Fibroblast of lung (primary cell): Measurements from ENCODE around the gene DHDDS. TPM values are rescaled to one million over a fixed set of nuclear protein-coding genes. Genes with fewer than 3 reads are reported as not detected.
A peak's percentile ranks its signal among the peaks of the same experiment; 100 is the strongest.
"Not testable (repeated sequence)": the region's sequence is repeated elsewhere in the genome, so short reads cannot be mapped to it uniquely, and the experiment has no call there.

Experiments
- DNase-seq, 2 donors: peaks; one replicate each; pipeline versions ENCODE4 v3.0.0 to v3.0.0-alpha.2; 2010; ENCODE audit warnings: low read depth in 2 of 2
- H2AFZ ChIP-seq: 2 replicates; pipeline ENCODE4 v1.5.1; 2012; ENCODE audit warnings: low read length, control low read depth, inconsistent platforms
- H3K27ac ChIP-seq: 2 replicates; pipeline ENCODE4 v1.5.1; 2011; ENCODE audit warnings: low read length, control low read depth; ENCODE audit not compliant: insufficient read depth
- H3K27me3 ChIP-seq: 2 replicates; pipeline ENCODE4 v1.5.1; 2011; ENCODE audit warnings: mild to moderate bottlenecking, low read length; ENCODE audit not compliant: control insufficient read depth, insufficient read depth
- H3K36me3 ChIP-seq: 2 replicates; pipeline ENCODE4 v1.5.1; 2011; ENCODE audit warnings: low read length; ENCODE audit not compliant: control insufficient read depth, insufficient read depth
- H3K4me1 ChIP-seq: 2 replicates; pipeline ENCODE4 v1.5.1; 2011; ENCODE audit warnings: low read length; ENCODE audit not compliant: control insufficient read depth, insufficient read depth; ENCODE audit errors: extremely low read depth
- H3K4me2 ChIP-seq: 2 replicates; pipeline ENCODE4 v1.5.1; 2011; ENCODE audit warnings: low read length, control low read depth; ENCODE audit not compliant: insufficient read depth; ENCODE audit errors: extremely low read depth
- H3K4me3 ChIP-seq, 4 experiments: fragments of 200-600 bp in 1 of 4; sonication (generic) in 1 of 4; replicated peaks in 1 of 4; 2 replicates each; pipeline ENCODE4 v1.5.1; 2011 to 2016; ENCODE audit warnings: low read length in 4 of 4, low read depth in 3 of 4, mild to moderate bottlenecking in 3 of 4, control low read depth in 2 of 4, inconsistent platforms in 1 of 4, mixed read lengths in 1 of 4; ENCODE audit not compliant: insufficient read depth in 1 of 4; ENCODE audit errors: control extremely low read depth in 1 of 4
- H3K79me2 ChIP-seq: 2 replicates; pipeline ENCODE4 v1.5.1; 2012; ENCODE audit warnings: mild to moderate bottlenecking, low read length, inconsistent platforms; ENCODE audit not compliant: control insufficient read depth, insufficient read depth
- H3K9ac ChIP-seq: 2 replicates; pipeline ENCODE4 v1.5.1; 2011; ENCODE audit warnings: mild to moderate bottlenecking, low read length, control low read depth; ENCODE audit not compliant: insufficient read depth
- H3K9me3 ChIP-seq: 2 replicates; pipeline ENCODE4 v1.5.1; 2012; ENCODE audit warnings: low read depth, low read length; ENCODE audit not compliant: control insufficient read depth, insufficient read depth
- H4K20me1 ChIP-seq: 2 replicates; pipeline ENCODE4 v1.5.1; 2011; ENCODE audit warnings: low read length; ENCODE audit not compliant: control insufficient read depth, insufficient read depth; ENCODE audit errors: extremely low read depth
- EZH2 ChIP-seq: IDR thresholded peaks from 2 replicates; pipeline ENCODE4 v1.5.1; 2012; ENCODE audit warnings: low read length, control low read depth, mild to moderate bottlenecking; ENCODE audit errors: missing control alignments
- polyA plus RNA-seq, 2 donors: library from polyadenylated mRNA; depleted of rRNA in 1 of 2; stranded (reverse) in 1 of 2; unstranded in 1 of 2; fragments of >200 nt; gene quantifications; 2 replicates each; pipeline ENCODE4 v1.2.1, GENCODE V29; 2011 to 2012; ENCODE audit warnings: missing spikeins in 1 of 2
- total RNA-seq: library from RNA; depleted of rRNA; stranded (reverse); fragments of >200 nt; gene quantifications from 2 replicates; pipeline ENCODE4 v1.2.1, GENCODE V29; 2014
- TF ChIP-seq, protein P1 (sequence below), 2 donors: IDR thresholded peaks in 1 of 2; conservative IDR thresholded peaks in 1 of 2; 1 replicate in 1 of 2; 2 replicates in 1 of 2; pipeline ENCODE4 v1.5.1; 2011 to 2012; ENCODE audit warnings: low read length in 2 of 2, control low read depth in 1 of 2, inconsistent platforms in 1 of 2, low read depth in 1 of 2, mild to moderate bottlenecking in 1 of 2

The DHDDS gene
- total and polyA plus RNA-seq, 2 donors (not counting 1 experiment from before 2014, with no cell fraction given): 41.5 to 76.6 TPM

DNA sequence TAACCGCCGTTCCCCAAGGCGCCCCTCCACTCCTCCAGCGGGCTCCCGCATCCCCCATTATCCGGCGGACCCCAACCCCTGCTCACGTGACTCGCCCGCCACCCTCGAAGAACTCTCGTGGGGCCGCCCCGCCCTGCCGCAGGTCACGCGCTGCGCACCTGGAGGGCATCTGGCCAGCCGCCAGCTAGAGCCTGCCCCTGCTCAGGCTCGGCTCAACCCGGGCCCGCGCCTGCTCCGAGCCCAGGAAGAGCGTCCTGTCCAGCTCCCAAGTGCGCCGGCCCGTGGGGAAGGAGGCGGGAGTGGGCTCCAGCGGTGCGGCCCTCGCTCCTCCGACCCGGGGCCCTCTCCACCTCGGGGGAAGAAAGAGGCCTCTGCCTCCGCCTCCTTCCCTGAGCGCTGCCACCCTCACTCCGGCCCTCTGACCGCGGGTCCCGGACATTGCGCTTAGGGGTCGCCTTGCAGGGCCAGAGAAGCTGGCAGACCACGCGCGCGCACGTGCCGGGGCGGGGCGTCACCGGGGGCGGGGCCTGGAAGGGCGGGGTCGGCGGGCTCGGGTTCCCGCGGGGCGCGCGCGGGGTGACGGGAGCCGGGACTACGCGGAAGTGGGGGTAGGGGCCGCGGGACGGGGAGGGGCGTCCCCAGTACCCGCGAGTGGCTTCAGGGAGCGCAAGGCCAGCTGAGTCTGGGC, 68.5 kb downstream of the DHDDS start:
- peak overlapping the region; percentile 38 to 76 (median 60) for H3K4me3 ChIP-seq
- H3K4me2 ChIP-seq: peak overlapping the region; percentile 84
- no peaks in the 10 kb centered on the region for H3K36me3 ChIP-seq
- TF ChIP-seq, protein P1, sequence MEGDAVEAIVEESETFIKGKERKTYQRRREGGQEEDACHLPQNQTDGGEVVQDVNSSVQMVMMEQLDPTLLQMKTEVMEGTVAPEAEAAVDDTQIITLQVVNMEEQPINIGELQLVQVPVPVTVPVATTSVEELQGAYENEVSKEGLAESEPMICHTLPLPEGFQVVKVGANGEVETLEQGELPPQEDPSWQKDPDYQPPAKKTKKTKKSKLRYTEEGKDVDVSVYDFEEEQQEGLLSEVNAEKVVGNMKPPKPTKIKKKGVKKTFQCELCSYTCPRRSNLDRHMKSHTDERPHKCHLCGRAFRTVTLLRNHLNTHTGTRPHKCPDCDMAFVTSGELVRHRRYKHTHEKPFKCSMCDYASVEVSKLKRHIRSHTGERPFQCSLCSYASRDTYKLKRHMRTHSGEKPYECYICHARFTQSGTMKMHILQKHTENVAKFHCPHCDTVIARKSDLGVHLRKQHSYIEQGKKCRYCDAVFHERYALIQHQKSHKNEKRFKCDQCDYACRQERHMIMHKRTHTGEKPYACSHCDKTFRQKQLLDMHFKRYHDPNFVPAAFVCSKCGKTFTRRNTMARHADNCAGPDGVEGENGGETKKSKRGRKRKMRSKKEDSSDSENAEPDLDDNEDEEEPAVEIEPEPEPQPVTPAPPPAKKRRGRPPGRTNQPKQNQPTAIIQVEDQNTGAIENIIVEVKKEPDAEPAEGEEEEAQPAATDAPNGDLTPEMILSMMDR (conservative IDR thresholded peaks at IDR 0.05 in 1 of 2, IDR thresholded peaks at IDR 0.05 in 1 of 2; ENCODE audit: low read depth in 1 of 2, low read length in 2 of 2): no peak
- TF ChIP-seq EZH2: no peak
- no peaks in the 10 kb centered on the region for H3K4me1 ChIP-seq
- peak; percentile 64 to 78 for DNase-seq
- no peaks in the 10 kb centered on the region for H4K20me1 ChIP-seq
- peak overlapping the region; percentile 63 for H3K27ac ChIP-seq
- no peaks in the 10 kb centered on the region for H3K9me3 ChIP-seq
- H2AFZ ChIP-seq: peak overlapping the region; percentile 81
- no peaks in the 10 kb centered on the region for H3K79me2 ChIP-seq
- H3K9ac ChIP-seq: peak overlapping the region; percentile 75
- H3K27me3 ChIP-seq: no peaks in the 10 kb centered on the region

DNA sequence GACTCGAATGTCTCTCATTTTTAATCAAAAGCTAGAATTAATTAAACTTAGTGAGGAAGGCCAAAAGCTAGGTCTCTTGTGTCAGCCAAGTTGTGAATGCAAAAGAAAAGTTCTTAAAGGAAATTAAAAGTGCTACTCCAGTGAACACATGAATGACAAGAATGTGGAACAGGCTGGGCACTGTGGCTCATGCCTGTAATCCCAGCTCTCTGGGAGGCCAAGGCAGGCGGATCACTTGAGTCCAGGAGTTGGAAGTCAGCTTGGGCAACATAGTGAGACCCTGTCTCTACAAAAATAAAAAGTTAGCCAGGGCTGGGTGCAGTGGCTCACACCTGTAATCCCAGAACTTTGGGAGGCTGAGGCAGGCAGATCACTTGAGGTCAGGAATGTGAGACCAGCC, 78.6 kb downstream of the DHDDS start:
- not testable (repeated sequence) for H3K27ac ChIP-seq, H2AFZ ChIP-seq, H3K9ac ChIP-seq, H4K20me1 ChIP-seq, H3K27me3 ChIP-seq, DNase-seq, H3K4me1 ChIP-seq, H3K36me3 ChIP-seq, H3K79me2 ChIP-seq, H3K4me3 ChIP-seq, H3K4me2 ChIP-seq, H3K9me3 ChIP-seq

DNA sequence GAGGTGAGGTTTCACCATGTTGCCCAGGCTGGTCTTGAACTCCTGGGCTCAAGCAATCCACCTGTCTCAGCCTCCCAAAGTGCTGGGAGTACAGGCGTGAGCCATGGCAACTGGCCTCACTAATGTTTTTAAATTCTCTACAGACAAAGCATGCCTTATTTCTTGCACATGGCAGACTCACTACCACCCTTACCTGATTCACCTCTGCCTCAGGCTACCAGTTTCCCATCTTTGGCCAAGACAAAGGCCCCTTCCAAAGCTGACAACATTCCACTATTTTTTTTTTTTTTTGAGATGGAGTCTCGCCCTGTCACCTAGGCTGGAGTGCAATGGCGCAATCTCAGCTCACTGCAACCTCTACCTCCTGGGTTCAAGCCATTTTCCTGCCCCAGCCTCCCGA, 83.7 kb downstream of the DHDDS start:
- DNase-seq, H3K79me2 ChIP-seq, H2AFZ ChIP-seq, H4K20me1 ChIP-seq, H3K27me3 ChIP-seq, H3K27ac ChIP-seq, H3K4me2 ChIP-seq, H3K9me3 ChIP-seq, H3K4me3 ChIP-seq, H3K36me3 ChIP-seq, H3K9ac ChIP-seq, H3K4me1 ChIP-seq: not testable (repeated sequence)

DNA sequence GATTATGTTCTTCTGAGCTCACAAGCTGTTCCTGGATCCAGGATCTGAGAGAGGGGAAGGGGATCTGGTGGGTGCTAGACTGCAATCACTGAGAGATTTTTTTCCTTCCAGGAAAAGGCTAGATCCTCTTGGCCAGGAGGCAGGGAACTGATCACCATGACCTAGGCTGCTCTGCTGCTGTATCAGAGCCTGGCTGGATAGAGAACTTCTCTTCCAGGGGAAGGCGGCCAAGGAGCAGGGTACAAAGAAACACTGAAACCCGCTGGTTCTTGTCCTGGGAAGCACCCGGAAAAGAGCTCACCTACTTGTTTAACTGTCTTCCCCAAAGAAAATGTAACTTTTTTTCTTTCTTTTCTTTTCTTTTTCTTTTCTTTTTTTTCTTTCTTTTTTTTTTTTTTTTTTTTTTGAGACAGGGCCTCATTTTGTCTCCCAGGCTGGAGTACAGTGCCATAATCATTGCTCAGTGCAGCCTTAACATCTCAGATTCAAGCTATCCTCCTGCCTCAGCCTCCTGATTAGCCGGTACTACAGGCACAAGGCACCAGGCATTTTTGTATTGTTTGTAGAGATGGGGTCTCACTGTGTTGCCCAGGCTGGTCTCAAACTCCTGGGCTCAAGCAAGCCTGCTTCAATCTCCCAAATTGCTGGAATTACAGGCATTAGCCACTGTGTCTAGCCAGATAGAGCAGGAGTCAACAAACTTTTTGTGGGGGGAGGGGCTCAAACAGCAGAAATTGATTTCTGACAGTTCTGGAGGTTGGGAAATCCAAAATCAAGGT, 85.1 kb downstream of the DHDDS start:
- no peaks in the 10 kb centered on the region for H4K20me1 ChIP-seq
- no peak for DNase-seq
- TF ChIP-seq, protein P1 (conservative IDR thresholded peaks at IDR 0.05 in 1 of 2, IDR thresholded peaks at IDR 0.05 in 1 of 2; ENCODE audit: low read depth in 1 of 2, low read length in 2 of 2): no peak
- no peak for TF ChIP-seq EZH2
- no peak overlapping the region for H2AFZ ChIP-seq
- no peaks in the 10 kb centered on the region for H3K9me3 ChIP-seq
- H3K36me3 ChIP-seq: no peaks in the 10 kb centered on the region
- H3K4me3 ChIP-seq: no peak overlapping the region
- H3K79me2 ChIP-seq: no peaks in the 10 kb centered on the region
- no peak overlapping the region for H3K27ac ChIP-seq
- no peak overlapping the region for H3K9ac ChIP-seq
- no peaks in the 10 kb centered on the region for H3K4me1 ChIP-seq
- peaks cover 7% of the 10 kb centered on the region for H3K27me3 ChIP-seq
- H3K4me2 ChIP-seq: no peak overlapping the region
